ENCODE results near the gene URI1. TPM values are rescaled to one million over a fixed set of nuclear protein-coding genes. Genes with fewer than 3 reads are reported as not detected.

URI1 gene
- total RNA-seq, 4 donors from 2014 or later, result 65.0 to 84.4 (median 71.9) TPM

- no peak for ATAC-seq
- no peaks in the 10 kb centered on the region for H3K4me1 ChIP-seq
- H3K27me3 ChIP-seq, result peaks cover 38% of the 10 kb centered on the region
- H3K4me3 ChIP-seq, result no peak overlapping the region
- H3K9me3 ChIP-seq, result no peaks in the 10 kb centered on the region
- 89% methylated on average over 6 of the region's 13 CpGs; no CpG with 5 or more reads in 1 of the 2 donors for whole genome bisulfite sequencing, 2 donors (ENCODE audit: low coverage in 1 of 2)
- no peak overlapping the region for H3K27ac ChIP-seq
- TF ChIP-seq POLR2AphosphoS5 (IDR thresholded peaks at IDR 0.05), result no peak
- TF ChIP-seq CTCF (IDR thresholded peaks at IDR 0.05), result no peak
- no peaks in the 10 kb centered on the region for H3K36me3 ChIP-seq
Measured at GRCh38 chr19:30063650-30064347, 121.8 kb downstream of the URI1 start.

- H3K4me1 ChIP-seq, result no peaks in the 10 kb centered on the region
- peaks cover 35% of the 10 kb centered on the region for H3K27me3 ChIP-seq
- H3K9me3 ChIP-seq, result no peaks in the 10 kb centered on the region
- no CpG with 5 or more reads among the region's 19 CpGs for WGBS, 2 donors (ENCODE audit: low coverage in 1 of 2)
- no peak overlapping the region for H3K4me3 ChIP-seq
- no peak overlapping the region for H3K27ac ChIP-seq
- ATAC-seq, result no peak
- no peak for TF ChIP-seq POLR2A (IDR thresholded peaks at IDR 0.05)
- no peak for TF ChIP-seq EP300 (IDR thresholded peaks at IDR 0.05)
- no peak for TF ChIP-seq POLR2AphosphoS5 (IDR thresholded peaks at IDR 0.05)
- TF ChIP-seq CTCF (IDR thresholded peaks at IDR 0.05), result no peak
- H3K36me3 ChIP-seq, result no peaks in the 10 kb centered on the region
Measured at GRCh38 chr19:30064348-30064699, 122.3 kb downstream of the URI1 start.

DNA sequence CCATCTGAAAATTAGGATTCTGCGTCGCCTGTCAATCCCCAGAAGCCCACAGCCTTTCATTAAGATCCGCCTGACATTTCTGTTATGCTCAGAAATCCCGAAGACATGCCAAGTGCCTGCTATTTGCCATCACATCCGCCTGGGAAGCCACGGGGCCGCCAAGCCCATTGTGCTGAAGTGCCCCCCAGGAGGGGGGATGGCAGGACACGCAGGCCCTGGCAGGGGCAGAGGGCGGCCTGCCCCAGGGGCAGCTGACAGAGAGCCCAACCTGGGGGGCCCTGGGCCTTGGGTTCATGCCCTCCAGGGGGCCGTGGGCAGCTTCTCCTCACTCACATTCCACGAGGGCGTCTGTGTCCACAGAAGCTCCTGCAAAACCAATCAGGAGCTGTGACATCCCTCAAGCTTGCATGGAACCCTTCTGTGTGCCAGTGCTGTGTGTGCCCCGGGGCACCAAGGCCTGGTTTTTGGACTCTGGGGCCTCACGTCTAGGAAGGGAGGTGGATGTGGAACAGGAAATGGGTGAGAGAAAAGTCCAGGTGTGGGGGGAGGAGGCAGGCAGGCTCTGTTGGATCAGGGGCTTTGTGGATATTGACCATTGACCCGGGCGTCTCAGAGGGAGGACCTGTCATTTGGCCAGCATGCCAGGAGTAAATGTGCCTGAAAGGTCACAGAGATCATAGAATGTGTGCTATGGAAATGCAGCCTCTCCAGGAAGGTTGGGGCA lies 122.9 kb downstream of the URI1 start:
- Histone ChIP-seq H3K9me3 (no peaks in the 10 kb centered on the region), H3K27ac (no peak overlapping the region), H3K36me3 (no peaks in the 10 kb centered on the region), H3K4me1 (no peaks in the 10 kb centered on the region), H3K4me3 (no peak overlapping the region), H3K27me3 (peaks cover 35% of the 10 kb centered on the region)
- TF ChIP-seq CTCF (IDR thresholded peaks at IDR 0.05), result no peak
- no peak for TF ChIP-seq POLR2A (IDR thresholded peaks at IDR 0.05)
- TF ChIP-seq POLR2AphosphoS5 (IDR thresholded peaks at IDR 0.05), result no peak
- TF ChIP-seq EP300 (IDR thresholded peaks at IDR 0.05), result no peak
- no peak for ATAC-seq
- WGBS, 2 donors (ENCODE audit: low coverage in 1 of 2), result 38 to 57% methylated on average over 2 of the region's 16 CpGs

- Histone ChIP-seq H3K36me3 (no peaks in the 10 kb centered on the region), H3K9me3 (no peaks in the 10 kb centered on the region), H3K4me1 (no peaks in the 10 kb centered on the region), H3K27ac (no peak overlapping the region), H3K4me3 (no peak overlapping the region), H3K27me3 (peaks cover 34% of the 10 kb centered on the region)
- no peak for ATAC-seq
- 100% methylated on average over 1 of the region's 5 CpGs; no CpG with 5 or more reads in 1 of the 2 donors for WGBS, 2 donors (ENCODE audit: low coverage in 1 of 2)
- TF ChIP-seq POLR2A (IDR thresholded peaks at IDR 0.05) (no peak), POLR2AphosphoS5 (IDR thresholded peaks at IDR 0.05) (no peak), CTCF (IDR thresholded peaks at IDR 0.05) (no peak), EP300 (IDR thresholded peaks at IDR 0.05) (no peak)
Measured at GRCh38 chr19:30065680-30066606, 123.9 kb downstream of the URI1 start.

Small RNA genes lying within 50 kb of the gene (small RNA-seq; reads per million reads assigned to genes)
- gene AC008798.1 (0 reads per million in 4 donors), gene TAF9P3 (0 reads per million in 4 donors)

Other genes starting within 250 kb of the URI1 start
- 10 to 100 TPM; 37.6 to 62.1 (median 49.7) TPM for gene C19orf12, start 227.0 kb upstream of the URI1 start, total RNA-seq
- 1 to 10 TPM; 1.5 to 5.0 (median 2.9) TPM for gene CCNE1, start 130.2 kb upstream of the URI1 start, total RNA-seq